ENCODE measurements around the gene TBXT.

Gene TBXT

GRCh38 chr6:166112580-166112979, 55.1 kb downstream of the TBXT start:
- DNase-seq (ENCODE audit: low read depth), result peak; percentile 20

- no peak for DNase-seq (ENCODE audit: low read depth)
These were observed 58.0 kb downstream of the TBXT start for GRCh38 chr6:166109608-166110007.
